Measurements from ENCODE around the gene ZFX.
"Not testable (repeated sequence)": the region's sequence is repeated elsewhere in the genome, so short reads cannot be mapped to it uniquely, and the experiment has no call there.

ZFX gene

GRCh38 chrX:24150898-24151297 lies 1.4 kb downstream of the ZFX start:
- H3K9me3 ChIP-seq (ENCODE audit: control insufficient read depth in 2 of 2, low read length in 2 of 2), result no peaks in the 10 kb centered on the region
- peak overlapping the region; percentile 83 to 84 for H3K9ac ChIP-seq (ENCODE audit: low read depth in 1 of 2, low read length in 2 of 2)
- H3K27ac ChIP-seq (ENCODE audit: low read depth in 2 of 2, low read length in 2 of 2), result peak overlapping the region; percentile 94 to 97
- peaks cover 0 to 4% of the 10 kb centered on the region in 2 donors for H3K36me3 ChIP-seq (ENCODE audit: control insufficient read depth in 2 of 2, insufficient read depth in 2 of 2, low read length in 2 of 2)
- H3K27me3 ChIP-seq (ENCODE audit: control insufficient read depth in 2 of 2, insufficient read depth in 2 of 2, low read length in 2 of 2), result no peaks in the 10 kb centered on the region
- H3K4me1 ChIP-seq (ENCODE audit: control insufficient read depth in 2 of 2, insufficient read depth in 2 of 2, low read length in 2 of 2), result peaks cover 22 to 33% of the 10 kb centered on the region in 2 donors
- peak overlapping the region; percentile 82 to 92 for H3K4me3 ChIP-seq (ENCODE audit: low read length in 2 of 2)

- Histone ChIP-seq H3K27ac (ENCODE audit: low read depth in 2 of 2, low read length in 2 of 2) (peak overlapping the region in 1 of 2 donors; percentile 94), H3K4me1 (ENCODE audit: control insufficient read depth in 2 of 2, insufficient read depth in 2 of 2, low read length in 2 of 2) (peaks cover 22 to 32% of the 10 kb centered on the region in 2 donors), H3K27me3 (ENCODE audit: control insufficient read depth in 2 of 2, insufficient read depth in 2 of 2, low read length in 2 of 2) (no peaks in the 10 kb centered on the region), H3K9me3 (ENCODE audit: control insufficient read depth in 2 of 2, low read length in 2 of 2) (no peaks in the 10 kb centered on the region), H3K36me3 (ENCODE audit: control insufficient read depth in 2 of 2, insufficient read depth in 2 of 2, low read length in 2 of 2) (peaks cover 0 to 4% of the 10 kb centered on the region in 2 donors), H3K9ac (ENCODE audit: low read depth in 1 of 2, low read length in 2 of 2) (peak overlapping the region; percentile 83 to 84), H3K4me3 (ENCODE audit: low read length in 2 of 2) (peak overlapping the region; percentile 82 to 92)
These were observed 2.0 kb downstream of the ZFX start for GRCh38 chrX:24151513-24151912.

GRCh38 chrX:24153178-24153795 lies 3.8 kb downstream of the ZFX start:
- Histone ChIP-seq H3K27me3 (ENCODE audit: control insufficient read depth in 2 of 2, insufficient read depth in 2 of 2, low read length in 2 of 2) (no peaks in the 10 kb centered on the region), H3K9ac (ENCODE audit: low read depth in 1 of 2, low read length in 2 of 2) (no peak overlapping the region), H3K36me3 (ENCODE audit: control insufficient read depth in 2 of 2, insufficient read depth in 2 of 2, low read length in 2 of 2) (peaks cover 0 to 4% of the 10 kb centered on the region in 2 donors), H3K4me1 (ENCODE audit: control insufficient read depth in 2 of 2, insufficient read depth in 2 of 2, low read length in 2 of 2) (peaks cover 15 to 28% of the 10 kb centered on the region in 2 donors), H3K27ac (ENCODE audit: low read depth in 2 of 2, low read length in 2 of 2) (no peak overlapping the region), H3K9me3 (ENCODE audit: control insufficient read depth in 2 of 2, low read length in 2 of 2) (no peaks in the 10 kb centered on the region), H3K4me3 (ENCODE audit: low read length in 2 of 2) (peak overlapping the region in 1 of 2 donors; percentile 49)

- Histone ChIP-seq H3K4me3 (ENCODE audit: low read length in 2 of 2) (no peak overlapping the region), H3K9me3 (ENCODE audit: control insufficient read depth in 2 of 2, low read length in 2 of 2) (no peaks in the 10 kb centered on the region), H3K9ac (ENCODE audit: low read depth in 1 of 2, low read length in 2 of 2) (no peak overlapping the region), H3K27ac (ENCODE audit: low read depth in 2 of 2, low read length in 2 of 2) (no peak overlapping the region), H3K4me1 (ENCODE audit: control insufficient read depth in 2 of 2, insufficient read depth in 2 of 2, low read length in 2 of 2) (peaks cover 15 to 23% of the 10 kb centered on the region in 2 donors), H3K27me3 (ENCODE audit: control insufficient read depth in 2 of 2, insufficient read depth in 2 of 2, low read length in 2 of 2) (no peaks in the 10 kb centered on the region), H3K36me3 (ENCODE audit: control insufficient read depth in 2 of 2, insufficient read depth in 2 of 2, low read length in 2 of 2) (peaks cover 0 to 4% of the 10 kb centered on the region in 2 donors)
These were observed 4.3 kb downstream of the ZFX start for GRCh38 chrX:24153796-24154189.

- H3K36me3 ChIP-seq (ENCODE audit: control insufficient read depth in 2 of 2, insufficient read depth in 2 of 2, low read length in 2 of 2), result peaks cover 0 to 4% of the 10 kb centered on the region in 2 donors
- H3K4me3 ChIP-seq (ENCODE audit: low read length in 2 of 2), result no peak overlapping the region
- H3K4me1 ChIP-seq (ENCODE audit: control insufficient read depth in 2 of 2, insufficient read depth in 2 of 2, low read length in 2 of 2), result peaks cover 15 to 22% of the 10 kb centered on the region in 2 donors
- no peaks in the 10 kb centered on the region for H3K9me3 ChIP-seq (ENCODE audit: control insufficient read depth in 2 of 2, low read length in 2 of 2)
- no peaks in the 10 kb centered on the region for H3K27me3 ChIP-seq (ENCODE audit: control insufficient read depth in 2 of 2, insufficient read depth in 2 of 2, low read length in 2 of 2)
- H3K27ac ChIP-seq (ENCODE audit: low read depth in 2 of 2, low read length in 2 of 2), result no peak overlapping the region
- no peak overlapping the region for H3K9ac ChIP-seq (ENCODE audit: low read depth in 1 of 2, low read length in 2 of 2)
These were observed 5.0 kb downstream of the ZFX start for GRCh38 chrX:24154490-24155034.

- H3K9me3 ChIP-seq (ENCODE audit: control insufficient read depth in 2 of 2, low read length in 2 of 2); H3K27ac ChIP-seq (ENCODE audit: low read depth in 2 of 2, low read length in 2 of 2); H3K36me3 ChIP-seq (ENCODE audit: control insufficient read depth in 2 of 2, insufficient read depth in 2 of 2, low read length in 2 of 2); H3K27me3 ChIP-seq (ENCODE audit: control insufficient read depth in 2 of 2, insufficient read depth in 2 of 2, low read length in 2 of 2); H3K9ac ChIP-seq (ENCODE audit: low read depth in 1 of 2, low read length in 2 of 2); H3K4me3 ChIP-seq (ENCODE audit: low read length in 2 of 2): not testable (repeated sequence)
- H3K4me1 ChIP-seq (ENCODE audit: control insufficient read depth in 2 of 2, insufficient read depth in 2 of 2, low read length in 2 of 2), result peaks cover 15 to 22% of the 10 kb centered on the region in 2 donors
These were observed 6.2 kb downstream of the ZFX start for GRCh38 chrX:24155747-24156146.

GRCh38 chrX:24156177-24156576 lies 6.6 kb downstream of the ZFX start:
- Histone ChIP-seq H3K27me3 (ENCODE audit: control insufficient read depth in 2 of 2, insufficient read depth in 2 of 2, low read length in 2 of 2) (no peaks in the 10 kb centered on the region), H3K4me3 (ENCODE audit: low read length in 2 of 2) (no peak overlapping the region), H3K27ac (ENCODE audit: low read depth in 2 of 2, low read length in 2 of 2) (no peak overlapping the region), H3K4me1 (ENCODE audit: control insufficient read depth in 2 of 2, insufficient read depth in 2 of 2, low read length in 2 of 2) (peaks cover 14 to 19% of the 10 kb centered on the region in 2 donors), H3K36me3 (ENCODE audit: control insufficient read depth in 2 of 2, insufficient read depth in 2 of 2, low read length in 2 of 2) (peaks cover 0 to 4% of the 10 kb centered on the region in 2 donors), H3K9ac (ENCODE audit: low read depth in 1 of 2, low read length in 2 of 2) (no peak overlapping the region), H3K9me3 (ENCODE audit: control insufficient read depth in 2 of 2, low read length in 2 of 2) (no peaks in the 10 kb centered on the region)

GRCh38 chrX:24158881-24159280 lies 9.4 kb downstream of the ZFX start:
- Histone ChIP-seq H3K4me3 (ENCODE audit: low read length in 2 of 2) (no peak overlapping the region), H3K9me3 (ENCODE audit: control insufficient read depth in 2 of 2, low read length in 2 of 2) (no peaks in the 10 kb centered on the region), H3K9ac (ENCODE audit: low read depth in 1 of 2, low read length in 2 of 2) (no peak overlapping the region), H3K27ac (ENCODE audit: low read depth in 2 of 2, low read length in 2 of 2) (no peak overlapping the region), H3K36me3 (ENCODE audit: control insufficient read depth in 2 of 2, insufficient read depth in 2 of 2, low read length in 2 of 2) (peaks cover 3 to 6% of the 10 kb centered on the region in 2 donors), H3K4me1 (ENCODE audit: control insufficient read depth in 2 of 2, insufficient read depth in 2 of 2, low read length in 2 of 2) (peaks cover under 1% of the 10 kb centered on the region in 2 donors), H3K27me3 (ENCODE audit: control insufficient read depth in 2 of 2, insufficient read depth in 2 of 2, low read length in 2 of 2) (no peaks in the 10 kb centered on the region)

GRCh38 chrX:24166078-24166477 lies 16.5 kb downstream of the ZFX start:
- Histone ChIP-seq H3K9me3 (ENCODE audit: control insufficient read depth in 2 of 2, low read length in 2 of 2) (no peaks in the 10 kb centered on the region), H3K4me3 (ENCODE audit: low read length in 2 of 2) (no peak overlapping the region), H3K27ac (ENCODE audit: low read depth in 2 of 2, low read length in 2 of 2) (no peak overlapping the region), H3K4me1 (ENCODE audit: control insufficient read depth in 2 of 2, insufficient read depth in 2 of 2, low read length in 2 of 2) (peaks cover 7 to 8% of the 10 kb centered on the region in 2 donors), H3K36me3 (ENCODE audit: control insufficient read depth in 2 of 2, insufficient read depth in 2 of 2, low read length in 2 of 2) (peaks cover 3 to 6% of the 10 kb centered on the region in 2 donors), H3K9ac (ENCODE audit: low read depth in 1 of 2, low read length in 2 of 2) (no peak overlapping the region), H3K27me3 (ENCODE audit: control insufficient read depth in 2 of 2, insufficient read depth in 2 of 2, low read length in 2 of 2) (no peaks in the 10 kb centered on the region)

- H3K36me3 ChIP-seq (ENCODE audit: control insufficient read depth in 2 of 2, insufficient read depth in 2 of 2, low read length in 2 of 2), result peaks cover 0 to 4% of the 10 kb centered on the region in 2 donors
- H3K4me3 ChIP-seq (ENCODE audit: low read length in 2 of 2), result no peak overlapping the region
- H3K27ac ChIP-seq (ENCODE audit: low read depth in 2 of 2, low read length in 2 of 2), result no peak overlapping the region
- no peaks in the 10 kb centered on the region for H3K27me3 ChIP-seq (ENCODE audit: control insufficient read depth in 2 of 2, insufficient read depth in 2 of 2, low read length in 2 of 2)
- H3K9me3 ChIP-seq (ENCODE audit: control insufficient read depth in 2 of 2, low read length in 2 of 2), result no peaks in the 10 kb centered on the region
- H3K4me1 ChIP-seq (ENCODE audit: control insufficient read depth in 2 of 2, insufficient read depth in 2 of 2, low read length in 2 of 2), result peaks cover 8 to 11% of the 10 kb centered on the region in 2 donors
- H3K9ac ChIP-seq (ENCODE audit: low read depth in 1 of 2, low read length in 2 of 2), result no peak overlapping the region
These were observed 18.4 kb downstream of the ZFX start for GRCh38 chrX:24167719-24168472.

Measured in mucosa of rectum (tissue), 2 donors.